SHP77 (cell line): ENCODE results near the gene SCAMP1.
A peak's percentile ranks its signal among the peaks of the same experiment; 100 is the strongest.
"Not testable (repeated sequence)": the region's sequence is repeated elsewhere in the genome, so short reads cannot be mapped to it uniquely, and the experiment has no call there.

Experiments used
- DNase-seq, 2 experiments: peaks; one replicate each; lab custom pipeline; 2025; lab: John Stamatoyannopoulos, UW

The SCAMP1 gene

GRCh38 chr5:78429332-78429980 lies 69.0 kb downstream of the SCAMP1 start:
- DNase-seq, result no peak

DNA sequence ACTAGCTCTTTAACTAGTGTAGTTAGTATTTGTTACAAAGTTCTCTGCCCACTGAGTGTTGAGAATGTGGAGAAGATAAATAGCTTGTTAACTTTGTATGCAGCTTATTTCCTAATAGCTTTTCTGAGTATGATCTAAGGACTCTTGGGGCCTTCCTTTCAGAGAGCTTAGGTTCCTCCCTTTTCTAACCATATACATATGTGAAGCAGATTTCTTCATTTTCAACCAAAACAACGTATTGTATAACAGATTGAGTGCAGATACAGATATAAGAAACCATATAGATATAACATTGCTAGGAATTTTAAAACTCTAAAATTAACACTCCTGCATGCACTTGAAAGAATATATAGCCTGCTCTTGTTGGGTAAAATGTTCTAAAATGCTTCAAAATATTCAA lies 70.4 kb downstream of the SCAMP1 start:
- DNase-seq, result no peak

DNA sequence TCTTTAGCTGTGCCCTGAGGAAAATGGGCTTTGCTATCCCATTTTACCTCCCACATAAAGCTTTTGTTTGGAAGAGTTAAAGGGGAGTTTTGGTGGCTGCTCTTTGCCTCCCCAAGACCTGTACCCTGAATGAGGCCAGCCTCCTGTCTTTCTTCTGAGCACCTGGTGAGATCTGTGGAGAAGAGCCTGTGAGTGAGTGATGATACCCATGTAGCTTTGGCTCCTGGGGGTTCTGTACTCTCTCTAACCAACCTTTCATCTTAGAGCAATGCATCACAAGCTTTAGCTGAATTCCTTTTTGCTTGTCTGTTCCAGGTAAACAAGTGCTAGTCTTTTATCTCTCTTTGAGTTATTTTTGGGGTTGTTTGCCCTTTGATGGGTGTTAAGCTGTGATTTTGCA lies 73.6 kb downstream of the SCAMP1 start:
- no peak for DNase-seq

DNA sequence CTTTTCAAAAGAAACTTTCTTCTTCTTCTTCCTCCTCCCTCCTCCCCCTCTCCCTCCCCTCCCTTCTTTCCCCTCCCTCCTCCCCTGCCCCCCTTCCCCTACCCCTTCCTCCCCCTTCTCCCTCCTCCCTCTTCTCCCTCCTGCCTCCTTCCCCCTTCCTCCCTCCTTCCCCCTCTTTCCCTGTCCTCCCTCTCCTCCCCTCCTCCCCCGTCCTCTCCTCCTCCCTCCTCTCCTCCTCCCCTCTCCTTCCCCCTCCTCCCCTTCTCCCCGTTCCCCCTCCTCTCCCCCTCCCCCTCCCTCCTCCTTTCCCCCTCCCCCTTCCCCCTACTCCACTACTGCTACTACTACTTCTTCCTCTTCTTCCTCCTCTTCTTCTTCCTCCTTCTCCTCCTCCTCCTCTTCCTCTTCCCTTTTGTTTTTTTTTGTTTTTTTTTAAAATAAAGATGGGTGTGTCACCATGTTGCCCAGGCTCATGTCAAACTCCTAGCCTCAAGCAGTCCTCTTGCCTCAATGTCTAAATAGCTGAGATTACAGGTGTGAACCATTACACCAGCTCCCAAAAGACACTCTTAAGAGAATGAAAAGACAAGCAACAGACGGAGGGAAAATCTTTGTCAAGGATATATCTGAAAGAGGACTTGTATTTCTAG lies 87.5 kb downstream of the SCAMP1 start:
- DNase-seq, result no peak

GRCh38 chr5:78449103-78449502 lies 88.7 kb downstream of the SCAMP1 start:
- DNase-seq, result no peak

- DNase-seq, result not testable (repeated sequence)
Measured at GRCh38 chr5:78457507-78457906, 97.1 kb downstream of the SCAMP1 start.

GRCh38 chr5:78458843-78459242 lies 98.4 kb downstream of the SCAMP1 start:
- DNase-seq, result no peak

DNA sequence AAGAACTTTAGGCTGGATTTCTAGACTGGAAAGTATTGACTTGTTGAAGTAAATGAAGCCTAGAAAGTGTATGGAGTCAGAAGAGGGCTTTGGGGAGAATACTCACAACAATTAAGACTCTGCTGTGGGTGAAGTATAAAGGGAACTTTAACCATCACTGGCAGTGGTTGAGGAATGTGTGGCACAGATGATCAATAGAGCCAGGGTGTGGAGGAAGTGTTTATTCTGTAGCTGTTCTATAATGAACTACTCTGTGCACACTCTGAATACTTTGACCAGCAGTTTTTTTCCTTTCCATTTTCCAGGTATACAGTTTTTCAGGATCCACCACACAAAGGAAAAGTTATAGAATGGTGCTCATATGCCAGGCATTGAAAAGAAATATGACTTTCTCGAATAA lies 106.7 kb downstream of the SCAMP1 start:
- no peak for DNase-seq

DNA sequence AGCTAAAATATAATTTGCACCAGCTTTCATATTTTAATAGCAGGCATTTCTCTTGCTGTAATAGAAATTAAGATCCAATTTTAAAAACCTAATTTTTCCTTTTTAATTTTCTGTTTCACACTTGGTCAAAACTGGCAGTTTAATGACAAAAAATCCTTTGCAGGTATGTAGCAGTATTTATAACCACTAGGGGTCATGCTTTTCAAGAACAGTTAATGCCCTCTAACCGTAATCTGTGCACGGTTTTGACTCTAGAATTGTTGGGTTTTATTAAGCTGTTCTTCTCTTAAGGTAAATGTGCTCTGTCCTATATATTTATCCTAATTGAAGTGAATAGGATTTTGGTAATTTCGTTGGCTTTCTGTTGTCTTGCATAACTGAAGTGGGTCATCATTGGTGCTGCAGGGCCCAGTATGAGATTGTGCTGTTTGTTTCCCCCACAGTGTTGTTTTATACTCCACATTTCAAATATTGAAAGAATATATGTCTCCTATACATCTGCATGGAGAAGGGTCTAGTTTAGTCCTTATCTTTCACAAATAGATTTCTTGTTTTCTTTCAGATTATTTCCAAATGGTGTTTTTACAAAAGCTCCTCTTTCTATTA lies 107.4 kb downstream of the SCAMP1 start:
- peak; percentile 15 to 32 for DNase-seq

DNA sequence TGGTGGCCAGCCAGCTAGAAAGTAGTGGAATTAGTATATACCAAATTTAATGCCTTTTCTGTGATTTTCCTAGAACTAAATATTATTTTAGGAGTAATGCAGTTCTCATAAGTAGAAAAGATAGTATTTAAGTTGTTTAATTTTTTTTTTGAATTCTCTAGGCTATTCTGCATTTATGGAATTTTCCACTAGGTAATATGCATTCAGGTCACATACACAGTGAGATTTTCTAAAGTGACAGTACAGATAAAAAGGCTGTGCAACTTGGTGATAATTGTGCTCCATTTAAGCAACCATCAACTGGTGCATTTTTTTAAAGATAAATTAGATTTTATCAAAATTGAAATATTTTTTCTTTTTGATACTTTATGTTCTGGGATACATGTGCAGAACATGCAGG lies 111.5 kb downstream of the SCAMP1 start:
- DNase-seq, result no peak

DNA sequence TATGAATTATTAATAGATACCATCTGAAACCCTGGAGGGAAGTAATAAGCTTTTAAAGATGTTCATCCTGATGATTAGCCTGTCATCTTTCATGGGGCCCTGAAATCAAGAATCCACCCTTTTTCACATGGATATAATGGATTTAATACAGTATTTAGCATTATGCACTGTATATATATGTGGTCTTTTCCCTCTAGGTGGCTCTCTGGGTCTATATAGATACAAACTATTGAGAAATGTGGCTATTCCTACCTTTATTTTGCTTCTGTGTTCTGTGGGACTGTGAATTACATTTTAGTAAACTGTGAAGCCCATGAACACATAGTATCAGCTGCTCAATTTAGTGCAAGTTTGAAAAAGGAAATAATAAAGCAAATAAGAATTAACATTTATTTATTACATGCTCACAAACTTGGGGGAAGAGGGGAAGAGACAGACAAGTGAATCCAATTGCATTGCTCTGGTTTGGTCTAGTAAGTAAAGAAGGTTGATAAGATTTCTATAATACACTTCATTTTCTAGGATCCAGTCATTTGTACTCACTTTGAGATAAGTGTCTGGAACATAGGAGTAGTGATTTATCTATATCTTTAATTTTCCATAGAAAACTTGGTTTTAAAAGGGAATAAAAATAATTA lies 112.2 kb downstream of the SCAMP1 start:
- DNase-seq, result no peak

- DNase-seq, result no peak
Measured at GRCh38 chr5:78473751-78474150, 113.3 kb downstream of the SCAMP1 start.

DNA sequence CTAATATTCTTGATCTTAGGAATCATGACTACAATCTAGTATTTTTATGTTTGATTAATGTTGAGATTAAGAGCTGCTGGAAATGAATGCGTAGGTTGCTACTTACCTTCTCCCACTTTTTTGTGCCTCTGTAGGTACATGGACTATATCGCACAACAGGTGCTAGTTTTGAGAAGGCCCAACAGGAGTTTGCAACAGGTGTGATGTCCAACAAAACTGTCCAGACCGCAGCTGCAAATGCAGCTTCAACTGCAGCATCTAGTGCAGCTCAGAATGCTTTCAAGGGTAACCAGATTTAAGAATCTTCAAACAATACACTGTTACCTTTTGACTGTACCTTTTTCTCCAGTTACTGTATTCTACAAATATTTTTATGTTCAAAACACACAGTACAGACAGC lies 115.0 kb downstream of the SCAMP1 start:
- DNase-seq, result no peak

- DNase-seq, result no peak
Measured at GRCh38 chr5:78476795-78477194, 116.4 kb downstream of the SCAMP1 start.

- DNase-seq, result no peak
Measured at GRCh38 chr5:78482948-78483347, 122.5 kb downstream of the SCAMP1 start.

- DNase-seq, result no peak
Measured at GRCh38 chr5:78483809-78484521, 123.5 kb downstream of the SCAMP1 start.

DNA sequence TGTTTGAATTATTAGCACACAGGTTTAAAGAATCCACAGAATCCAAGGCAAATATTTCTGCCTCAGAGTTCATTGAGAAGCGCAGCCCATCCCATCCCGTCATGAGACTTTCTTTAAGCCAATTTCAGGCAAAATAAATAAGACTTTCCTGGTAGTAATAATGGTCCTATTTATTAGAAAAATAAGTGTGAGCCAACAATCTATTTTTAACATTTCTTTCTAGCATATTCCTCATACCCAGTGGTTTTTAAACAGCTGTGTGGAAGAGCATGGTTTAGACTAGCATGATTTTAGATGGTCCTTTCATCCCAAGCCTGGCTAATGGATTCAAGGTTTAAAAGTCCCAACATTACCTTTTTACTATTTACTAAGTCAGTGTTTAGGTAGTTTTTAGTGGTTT lies 125.8 kb downstream of the SCAMP1 start:
- DNase-seq, result no peak

- no peak for DNase-seq
Measured at GRCh38 chr5:78487846-78488245, 127.4 kb downstream of the SCAMP1 start.

GRCh38 chr5:78490709-78491485 lies 130.5 kb downstream of the SCAMP1 start:
- DNase-seq, result no peak

DNA sequence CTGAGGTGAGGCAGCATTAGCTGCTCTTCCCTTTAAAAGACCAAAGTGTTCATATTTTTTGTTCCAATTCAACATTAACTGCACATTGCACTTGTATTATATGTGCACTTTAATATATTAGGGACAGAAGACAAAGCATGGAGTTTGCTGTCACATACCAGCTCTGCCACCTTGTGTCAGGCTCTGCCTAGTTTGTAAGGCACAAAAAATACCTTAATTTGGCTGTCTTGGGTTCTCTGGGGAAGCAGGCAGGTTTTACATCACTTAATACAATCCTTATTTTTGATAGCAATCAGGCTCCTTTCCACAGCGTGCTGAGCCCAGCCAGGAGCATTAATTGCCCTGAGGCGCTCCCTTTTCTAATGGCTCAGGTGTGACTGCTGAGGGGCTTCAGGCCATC lies 131.8 kb downstream of the SCAMP1 start:
- DNase-seq, result no peak

- DNase-seq, result no peak
Measured at GRCh38 chr5:78492650-78493049, 132.2 kb downstream of the SCAMP1 start.

GRCh38 chr5:78495800-78496199 lies 135.4 kb downstream of the SCAMP1 start:
- no peak for DNase-seq
